Endothelial cell of umbilical vein (primary cell): ENCODE results near the gene MYH9.

Source experiments
- CTCF ChIP-seq, 2 donors: IDR thresholded peaks; 1 replicate in 1 of 2; 2 replicates in 1 of 2; pipeline ENCODE4 v1.5.1; 2011; ENCODE audit warnings: low read length in 2 of 2, mild to moderate bottlenecking in 2 of 2, moderate library complexity in 2 of 2, control low read depth in 1 of 2, inconsistent platforms in 1 of 2, low read depth in 1 of 2; ENCODE audit not compliant: insufficient read depth in 1 of 2; ENCODE audit errors: extremely low read depth in 1 of 2
- EZH2 ChIP-seq: IDR thresholded peaks from 2 replicates; pipeline ENCODE4 v1.6.1; 2012; ENCODE audit warnings: borderline replicate concordance, low read depth, mild to moderate bottlenecking, moderate library complexity, low read length, inconsistent platforms; ENCODE audit not compliant: severe bottlenecking
- MYC ChIP-seq: IDR thresholded peaks from one replicate; pipeline ENCODE4 v1.6.1; 2011; ENCODE audit warnings: mild to moderate bottlenecking, low read depth, low read length
- POLR2AphosphoS5 ChIP-seq: IDR thresholded peaks from 2 replicates; pipeline ENCODE4 v1.6.1; 2012; ENCODE audit warnings: low read depth, mild to moderate bottlenecking, control low read depth, low read length, moderate library complexity; ENCODE audit not compliant: insufficient read depth

- TF ChIP-seq EZH2 (no peak), POLR2AphosphoS5 (no peak), MYC (no peak), CTCF (IDR thresholded peaks at IDR 0.05; ENCODE audit: extremely low read depth in 1 of 2, insufficient read depth in 1 of 2, low read depth in 1 of 2, low read length in 2 of 2) (no peak)
These were observed 131.3 kb downstream of the MYH9 start for GRCh38 chr22:36256478-36256877.
